IMR-90 (cell line): Measurements from ENCODE around the gene METTL22. TPM values are rescaled to one million over a fixed set of nuclear protein-coding genes. Genes with fewer than 3 reads are reported as not detected.

Experiments used
- ATAC-seq: fragments of 200-7000 bp; cut with Tn5 transposase; 2 replicates; pipeline ENCODE4 v1.9.1; 2020; ENCODE audit warnings: low read depth, mild to moderate bottlenecking, moderate library complexity
- BruUV-seq: library from RNA; stranded (reverse); fragments of 400-500 nt; replicated peaks from 2 replicates; lab custom pipeline; 2021; lab: Mats Ljungman, UMichigan
- CTCF ChIA-PET: fragments of 300-600 bp; formaldehyde crosslinking; extraction: SDS; loops from one replicate; lab custom pipeline; 2021; ENCODE audit warnings: antibody characterized with exemption; lab: Yijun Ruan, JAX
- POLR2A ChIA-PET: fragments of 300-600 bp; sonication (Branson Sonifier 250); formaldehyde crosslinking; loops from one replicate; lab custom pipeline; 2022; ENCODE audit warnings: antibody characterized with exemption; ENCODE audit not compliant: unreplicated experiment; lab: Charles Lee
- DNase-seq: peaks from one replicate; pipeline ENCODE4 v3.0.0; 2013
- H2AFZ ChIP-seq: replicated peaks from 2 replicates; pipeline ENCODE3; 2013; ENCODE audit warnings: low read length, mild to moderate bottlenecking; ENCODE audit not compliant: poor library complexity
- H2AK5ac ChIP-seq: 2 replicates; pipeline ENCODE4 v1.6.1; 2013; ENCODE audit warnings: low read depth, low read length, inconsistent platforms
- H2AK9ac ChIP-seq: replicated peaks from 2 replicates; pipeline ENCODE3; 2013; ENCODE audit warnings: mild to moderate bottlenecking, low read depth, low read length, moderate library complexity; ENCODE audit not compliant: poor library complexity
- H2BK120ac ChIP-seq: 2 replicates; pipeline ENCODE4 v1.6.1; 2013; ENCODE audit warnings: low read depth, low read length, inconsistent platforms
- H2BK15ac ChIP-seq: 3 replicates; pipeline ENCODE4 v1.6.1; 2013; ENCODE audit warnings: low read depth, low read length, inconsistent platforms
- H2BK20ac ChIP-seq: 2 replicates; pipeline ENCODE4 v1.6.1; 2013; ENCODE audit warnings: low read depth, mild to moderate bottlenecking, inconsistent platforms, low read length, moderate library complexity
- H2BK5ac ChIP-seq: 2 replicates; pipeline ENCODE4 v1.6.1; 2013; ENCODE audit warnings: mild to moderate bottlenecking, low read depth, low read length, inconsistent platforms; ENCODE audit not compliant: poor library complexity, severe bottlenecking
- H3K14ac ChIP-seq: replicated peaks from 2 replicates; pipeline ENCODE4 v1.6.1; 2013; ENCODE audit warnings: low read depth, low read length, inconsistent platforms
- H3K18ac ChIP-seq: 2 replicates; pipeline ENCODE4 v1.6.1; 2013; ENCODE audit warnings: low read depth, low read length, control low read depth
- H3K23ac ChIP-seq: 2 replicates; pipeline ENCODE4 v1.6.1; 2013; ENCODE audit warnings: low read depth, low read length, inconsistent platforms
- H3K27ac ChIP-seq: 2 replicates; pipeline ENCODE4 v1.5.1; 2013; ENCODE audit warnings: mild to moderate bottlenecking, control low read depth, low read length; ENCODE audit not compliant: insufficient read depth
- H3K27me3 ChIP-seq: 2 replicates; pipeline ENCODE4 v1.6.1; 2013; ENCODE audit warnings: low read length; ENCODE audit not compliant: control insufficient read depth, insufficient read depth
- H3K36me3 ChIP-seq: 2 replicates; pipeline ENCODE4 v1.6.1; 2013; ENCODE audit warnings: low read length, mixed read lengths; ENCODE audit not compliant: control insufficient read depth, insufficient read depth
- H3K4ac ChIP-seq: 2 replicates; pipeline ENCODE4 v1.6.1; 2013; ENCODE audit warnings: low read depth, low read length, inconsistent platforms
- H3K4me1 ChIP-seq: 2 replicates; pipeline ENCODE4 v1.6.1; 2013; ENCODE audit warnings: low read length, mixed read lengths; ENCODE audit not compliant: control insufficient read depth, insufficient read depth
- H3K4me2 ChIP-seq: 2 replicates; pipeline ENCODE4 v1.6.1; 2013; ENCODE audit warnings: low read depth, mild to moderate bottlenecking, control low read depth, low read length, moderate library complexity
- H3K4me3 ChIP-seq: 2 replicates; pipeline ENCODE4 v1.5.1; 2013; ENCODE audit warnings: low read depth, mild to moderate bottlenecking, control low read depth, low read length, moderate library complexity; ENCODE audit not compliant: insufficient read depth
- H3K56ac ChIP-seq: 2 replicates; pipeline ENCODE4 v1.6.1; 2013; ENCODE audit warnings: low read length, inconsistent platforms; ENCODE audit not compliant: insufficient read depth; ENCODE audit errors: extremely low read depth
- H3K79me1 ChIP-seq, 2 experiments: 2 replicates each; pipeline ENCODE4 v1.6.1; 2013; ENCODE audit warnings: low read length in 2 of 2, inconsistent platforms in 1 of 2, low read depth in 1 of 2
- H3K9ac ChIP-seq: 2 replicates; pipeline ENCODE4 v1.6.1; 2013; ENCODE audit warnings: low read depth, low read length, control low read depth
- H3K9me1 ChIP-seq: 2 replicates; pipeline ENCODE4 v1.6.1; 2013; ENCODE audit warnings: low read length, inconsistent platforms; ENCODE audit not compliant: insufficient read depth
- H3K9me3 ChIP-seq: 2 replicates; pipeline ENCODE4 v1.6.1; 2013; ENCODE audit warnings: low read length; ENCODE audit not compliant: control insufficient read depth, insufficient read depth
- H4K20me1 ChIP-seq: 2 replicates; pipeline ENCODE4 v1.6.1; 2013; ENCODE audit warnings: low read length, inconsistent platforms; ENCODE audit not compliant: insufficient read depth
- H4K5ac ChIP-seq: 2 replicates; pipeline ENCODE4 v1.6.1; 2013; ENCODE audit warnings: mild to moderate bottlenecking, low read depth, low read length, control low read depth
- H4K8ac ChIP-seq, 2 experiments: 2 replicates each; pipeline ENCODE4 v1.6.1; 2013; ENCODE audit warnings: low read depth in 2 of 2, low read length in 2 of 2, control low read depth in 1 of 2, inconsistent platforms in 1 of 2
- H4K91ac ChIP-seq: 2 replicates; pipeline ENCODE4 v1.6.1; 2013; ENCODE audit warnings: low read depth, low read length, inconsistent platforms; ENCODE audit not compliant: insufficient read depth
- BHLHE40 ChIP-seq: fragments of 150-350 bp; IDR thresholded peaks from 2 replicates; pipeline ENCODE4 v1.6.1; 2016; ENCODE audit warnings: mild to moderate bottlenecking, low read depth, low read length
- CEBPB ChIP-seq: IDR thresholded peaks from 2 replicates; pipeline ENCODE4 v1.6.1; 2012; ENCODE audit warnings: low read depth, low read length, improper control_type of control experiment
- CHD1 ChIP-seq: IDR thresholded peaks from 2 replicates; pipeline ENCODE4 v1.6.1; 2012; ENCODE audit warnings: low read depth, low read length, improper control_type of control experiment
- CTCF ChIP-seq: conservative IDR thresholded peaks from 2 replicates; pipeline ENCODE4 v1.5.1; 2012; ENCODE audit warnings: mild to moderate bottlenecking, low read depth, low read length, improper control_type of control experiment
- ELK1 ChIP-seq: fragments of 150-350 bp; IDR thresholded peaks from 2 replicates; pipeline ENCODE4 v1.6.1; 2016; ENCODE audit warnings: low read depth, mild to moderate bottlenecking, low read length, moderate library complexity, borderline replicate concordance
- FOS ChIP-seq: fragments of 150-350 bp; IDR thresholded peaks from 2 replicates; pipeline ENCODE4 v1.6.1; 2016; ENCODE audit warnings: low read depth, low read length
- MAFK ChIP-seq: IDR thresholded peaks from 2 replicates; pipeline ENCODE4 v1.6.1; 2012; ENCODE audit warnings: low read depth, low read length, improper control_type of control experiment
- MAZ ChIP-seq: IDR thresholded peaks from 2 replicates; pipeline ENCODE4 v1.6.1; 2012; ENCODE audit warnings: low read depth, mild to moderate bottlenecking, low read length, improper control_type of control experiment, moderate library complexity, borderline replicate concordance
- MXI1 ChIP-seq: IDR thresholded peaks from 2 replicates; pipeline ENCODE4 v1.6.1; 2012; ENCODE audit warnings: low read depth, mild to moderate bottlenecking, low read length, moderate library complexity, borderline replicate concordance
- NFE2L2 ChIP-seq: fragments of 150-350 bp; IDR thresholded peaks from 2 replicates; pipeline ENCODE4 v1.6.1; 2016; ENCODE audit warnings: low read depth, mild to moderate bottlenecking, low read length
- POLR2A ChIP-seq: IDR thresholded peaks from 2 replicates; pipeline ENCODE4 v1.6.1; 2012; ENCODE audit warnings: mild to moderate bottlenecking, low read depth, low read length
- RAD21 ChIP-seq: IDR thresholded peaks from 2 replicates; pipeline ENCODE4 v1.6.1; 2012; ENCODE audit warnings: low read length, improper control_type of control experiment
- RCOR1 ChIP-seq: IDR thresholded peaks from 2 replicates; pipeline ENCODE4 v1.6.1; 2012; ENCODE audit warnings: mild to moderate bottlenecking, low read length, improper control_type of control experiment; ENCODE audit not compliant: insufficient replicate concordance
- RFX5 ChIP-seq: IDR thresholded peaks from 2 replicates; pipeline ENCODE4 v1.8.0; 2012; ENCODE audit warnings: low read depth, mild to moderate bottlenecking, low read length, moderate library complexity
- SMC3 ChIP-seq: fragments of 150-350 bp; IDR thresholded peaks from 2 replicates; pipeline ENCODE4 v1.6.1; 2016; ENCODE audit warnings: low read depth, mild to moderate bottlenecking, antibody characterized with exemption, low read length, moderate library complexity
- USF2 ChIP-seq: fragments of 150-350 bp; IDR thresholded peaks from 2 replicates; pipeline ENCODE4 v1.6.1; 2017; ENCODE audit warnings: mild to moderate bottlenecking, antibody characterized with exemption, low read length, low read depth
- WGBS, 2 experiments: methylation state at CpG; one replicate each; pipeline versions ENCODE4 v1.1.5 to v1.1.7; 2013; ENCODE audit warnings: missing lambda C conversion rate in 2 of 2; ENCODE audit not compliant: insufficient read length in 1 of 2; ENCODE audit errors: extremely low coverage in 2 of 2; 5-methylcytosine and 5-hydroxymethylcytosine counted together
- dilution Hi-C: fragments of 300-500 bp; cut with HindIII; formaldehyde crosslinking; loops from one replicate; pipeline ENCODE4 v1.14.3; 2018; ENCODE audit warnings: low sequenced_read_pairs; ENCODE audit not compliant: unreplicated experiment
- in situ Hi-C: fragments of 300-500 bp; cut with MboI; formaldehyde crosslinking; loops from 3 replicates; pipeline ENCODE4 v1.14.3; 2019; ENCODE audit warnings: low sequenced_read_pairs, inconsistent platforms, mixed read lengths
- intact Hi-C: fragments of 100-400 bp; cut with micrococcal nuclease; formaldehyde crosslinking; loops from 2 replicates; pipeline ENCODE4 v1.10.0; 2022
- polyA plus RNA-seq, 3 experiments: library from polyadenylated mRNA; depleted of rRNA; stranded (reverse); fragments of >200 nt; gene quantifications; 2 replicates each; pipeline ENCODE4 v1.2.3, GENCODE V29; 2012; ENCODE audit warnings: low replicate concordance in 1 of 3
- total RNA-seq: library from RNA; depleted of rRNA; stranded (reverse); fragments of >200 nt; gene quantifications from 2 replicates; pipeline ENCODE4 v1.2.3, GENCODE V29; 2012

The METTL22 gene
- total and polyA plus RNA-seq, 2 of the 4 experiments (the other 2 are of a cell fraction), result 27.2 to 51.2 TPM

GRCh38 chr16:8632675-8633182, 11.2 kb downstream of the METTL22 start:
- CTCF ChIA-PET, result no interaction called here

More at GRCh38 chr16:8632675-8633182, 11.2 kb downstream of the METTL22 start:
- 90% methylated on average over 3 of the region's 5 CpGs; no CpG with 5 or more reads in 1 of the 2 experiments for WGBS, 2 experiments
- in situ Hi-C loops (no loop called here), dilution Hi-C loops (no loop called here), intact Hi-C loops (no loop called here)
- Histone ChIP-seq H3K9me1 (no peaks in the 10 kb centered on the region), H4K91ac (no peak overlapping the region), H3K4ac (no peak overlapping the region), H2AK5ac (no peak overlapping the region), H3K18ac (no peak overlapping the region), H2BK20ac (no peak overlapping the region), H3K27ac (no peak overlapping the region), H2BK120ac (no peak overlapping the region), H2AK9ac (no peak overlapping the region), H4K20me1 (peaks cover 4% of the 10 kb centered on the region; the same call in 1 of the 2 replicates), H3K9me3 (no peaks in the 10 kb centered on the region), H4K8ac (no peak overlapping the region), H3K56ac (no peak overlapping the region), H3K4me2 (no peak overlapping the region), H3K14ac (no peak overlapping the region), H3K23ac (no peak overlapping the region), H3K4me3 (no peak overlapping the region), H4K5ac (no peak overlapping the region), H2BK5ac (no peak overlapping the region), H3K36me3 (peaks cover 67% of the 10 kb centered on the region), H2AFZ (no peak overlapping the region), H3K79me1 (peaks cover 0 to 10% of the 10 kb centered on the region in 2 experiments; a peak in 3 of 4 replicates), H2BK15ac (no peak overlapping the region), H3K9ac (no peak overlapping the region), H3K27me3 (no peaks in the 10 kb centered on the region), H3K4me1 (no peaks in the 10 kb centered on the region)
- POLR2A ChIA-PET, result no interaction called here
- TF ChIP-seq MAZ (no peak), MXI1 (no peak), RAD21 (no peak), CEBPB (no peak), BHLHE40 (no peak), POLR2A (no peak), MAFK (no peak), FOS (no peak), USF2 (no peak), RFX5 (no peak), SMC3 (no peak), ELK1 (no peak), CHD1 (no peak), NFE2L2 (no peak), RCOR1 (no peak), CTCF (no peak)
- ATAC-seq, result no peak
- DNase-seq, result no peak
- no TSS peak for BruUV-seq
